Measurements from ENCODE around the gene CFAP300. TPM values are rescaled to one million over a fixed set of nuclear protein-coding genes. Genes with fewer than 3 reads are reported as not detected.

CFAP300 gene
- total RNA-seq, 1 donor, result not detected

Other genes with a start within 250 kb of the CFAP300 start
- 0.63 TPM for gene CEP126, start 132.4 kb upstream of the CFAP300 start, total RNA-seq
- gene ANGPTL5, start 130.9 kb upstream of the CFAP300 start, total RNA-seq, result 0.10 TPM
- gene YAP1, start 63.0 kb downstream of the CFAP300 start, total RNA-seq, result 0.10 TPM